GM19463 (cell line): ENCODE data around the gene STRADA.
"Not testable (repeated sequence)": the region's sequence is repeated elsewhere in the genome, so short reads cannot be mapped to it uniquely, and the experiment has no call there.

Experiments
- ATAC-seq: cut with Tn5 transposase; IDR thresholded peaks from one replicate; pipeline ENCODE4 v1.9.1; 2021; ENCODE audit warnings: mild to moderate bottlenecking, moderate library complexity; ENCODE audit not compliant: unreplicated experiment

Gene STRADA

GRCh38 chr17:63758428-63758827 lies 16.8 kb upstream of the STRADA start:
- no peak for ATAC-seq

GRCh38 chr17:63754046-63754445 lies 12.4 kb upstream of the STRADA start:
- no peak for ATAC-seq

GRCh38 chr17:63753215-63753614 lies 11.6 kb upstream of the STRADA start:
- ATAC-seq, result no peak

- no peak for ATAC-seq
These were observed 11.1 kb upstream of the STRADA start for GRCh38 chr17:63752707-63753106.

GRCh38 chr17:63751806-63752205 lies 10.2 kb upstream of the STRADA start:
- ATAC-seq, result no peak

GRCh38 chr17:63741143-63741407 lies 524 bp downstream of the STRADA start:
- ATAC-seq, result peak; percentile 10

- ATAC-seq, result no peak
These were observed 996 bp downstream of the STRADA start for GRCh38 chr17:63740464-63741142.

- ATAC-seq, result no peak
These were observed 5.9 kb downstream of the STRADA start for GRCh38 chr17:63735691-63736090.

- ATAC-seq, result no peak
These were observed 19.2 kb downstream of the STRADA start for GRCh38 chr17:63722403-63722802.

GRCh38 chr17:63720194-63720593 lies 21.4 kb downstream of the STRADA start:
- not testable (repeated sequence) for ATAC-seq

- no peak for ATAC-seq
These were observed 22.6 kb downstream of the STRADA start for GRCh38 chr17:63718988-63719387.

- no peak for ATAC-seq
These were observed 25.2 kb downstream of the STRADA start for GRCh38 chr17:63716426-63716825.

GRCh38 chr17:63714550-63715277 lies 26.9 kb downstream of the STRADA start:
- ATAC-seq, result no peak

GRCh38 chr17:63709110-63709509 lies 32.5 kb downstream of the STRADA start:
- ATAC-seq, result no peak

- ATAC-seq, result no peak
These were observed 34.4 kb downstream of the STRADA start for GRCh38 chr17:63707151-63707550.

GRCh38 chr17:63706336-63707082 lies 35.1 kb downstream of the STRADA start:
- ATAC-seq, result no peak

- no peak for ATAC-seq
These were observed 35.9 kb downstream of the STRADA start for GRCh38 chr17:63705657-63706056.

- ATAC-seq, result no peak
These were observed 36.8 kb downstream of the STRADA start for GRCh38 chr17:63704836-63705235.

- no peak for ATAC-seq
These were observed 37.4 kb downstream of the STRADA start for GRCh38 chr17:63704259-63704576.

GRCh38 chr17:63703556-63704258 lies 37.9 kb downstream of the STRADA start:
- ATAC-seq, result no peak

- no peak for ATAC-seq
These were observed 38.6 kb downstream of the STRADA start for GRCh38 chr17:63703029-63703428.

GRCh38 chr17:63702721-63703015 lies 38.9 kb downstream of the STRADA start:
- ATAC-seq, result no peak
